Measurements from ENCODE around the gene COL25A1. TPM values are rescaled to one million over a fixed set of nuclear protein-coding genes. Genes with fewer than 3 reads are reported as not detected.

COL25A1 gene
- polyA plus RNA-seq, 1 donor, result 2.5 TPM

GRCh38 chr4:109128589-109128988, 173.9 kb downstream of the COL25A1 start:
- DNase-seq, result no peak
- H3K27me3 ChIP-seq (ENCODE audit: control insufficient read depth, insufficient read depth, low read length), result no peaks in the 10 kb centered on the region
- WGBS (ENCODE audit: insufficient coverage, low lambda C conversion rate), result 88% methylated on average over 1 of the region's 2 CpGs
- H3K27ac ChIP-seq (ENCODE audit: low read length), result no peak overlapping the region
- H3K9me3 ChIP-seq (ENCODE audit: control insufficient read depth, low read depth, low read length), result no peaks in the 10 kb centered on the region
- H3K4me3 ChIP-seq (ENCODE audit: low read length), result no peak overlapping the region
- H3K4me1 ChIP-seq (ENCODE audit: control insufficient read depth, insufficient read depth, low read length), result no peaks in the 10 kb centered on the region
- no peaks in the 10 kb centered on the region for H3K36me3 ChIP-seq (ENCODE audit: control insufficient read depth, insufficient read depth, low read length)

DNA sequence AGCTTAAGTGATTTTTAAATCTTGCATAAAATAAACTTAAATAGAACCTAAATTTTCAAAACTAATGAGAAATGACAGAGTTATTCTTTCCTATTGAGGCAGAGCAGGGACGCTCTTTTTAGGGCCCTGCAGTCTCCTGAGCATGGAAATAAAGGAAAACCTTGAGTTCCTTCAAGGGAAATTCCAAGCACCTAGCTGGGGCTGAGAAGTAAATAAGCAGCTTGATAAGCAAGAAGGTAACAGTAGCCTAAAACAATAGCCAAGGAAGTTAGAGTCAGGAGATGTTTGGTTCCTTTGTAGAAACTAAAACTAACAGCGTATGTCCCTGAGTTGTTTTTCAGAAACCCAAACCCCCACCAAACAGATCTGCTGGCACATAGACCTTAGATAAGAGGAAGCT, 174.6 kb downstream of the COL25A1 start:
- H3K27ac ChIP-seq (ENCODE audit: low read length), result no peak overlapping the region
- no CpG with 5 or more reads among the region's 2 CpGs for WGBS (ENCODE audit: insufficient coverage, low lambda C conversion rate)
- H3K4me3 ChIP-seq (ENCODE audit: low read length), result no peak overlapping the region
- DNase-seq, result no peak
- H3K27me3 ChIP-seq (ENCODE audit: control insufficient read depth, insufficient read depth, low read length), result no peaks in the 10 kb centered on the region
- H3K9me3 ChIP-seq (ENCODE audit: control insufficient read depth, low read depth, low read length), result no peaks in the 10 kb centered on the region
- H3K4me1 ChIP-seq (ENCODE audit: control insufficient read depth, insufficient read depth, low read length), result no peaks in the 10 kb centered on the region
- H3K36me3 ChIP-seq (ENCODE audit: control insufficient read depth, insufficient read depth, low read length), result no peaks in the 10 kb centered on the region

- H3K9me3 ChIP-seq (ENCODE audit: control insufficient read depth, low read depth, low read length), result no peaks in the 10 kb centered on the region
- H3K4me1 ChIP-seq (ENCODE audit: control insufficient read depth, insufficient read depth, low read length), result no peaks in the 10 kb centered on the region
- H3K27ac ChIP-seq (ENCODE audit: low read length), result no peak overlapping the region
- H3K4me3 ChIP-seq (ENCODE audit: low read length), result no peak overlapping the region
- WGBS (ENCODE audit: insufficient coverage, low lambda C conversion rate), result 81% methylated on average over 2 of the region's 2 CpGs
- H3K36me3 ChIP-seq (ENCODE audit: control insufficient read depth, insufficient read depth, low read length), result no peaks in the 10 kb centered on the region
- no peak for DNase-seq
- H3K27me3 ChIP-seq (ENCODE audit: control insufficient read depth, insufficient read depth, low read length), result no peaks in the 10 kb centered on the region
These were observed 175.6 kb downstream of the COL25A1 start for GRCh38 chr4:109126856-109127255.

DNA sequence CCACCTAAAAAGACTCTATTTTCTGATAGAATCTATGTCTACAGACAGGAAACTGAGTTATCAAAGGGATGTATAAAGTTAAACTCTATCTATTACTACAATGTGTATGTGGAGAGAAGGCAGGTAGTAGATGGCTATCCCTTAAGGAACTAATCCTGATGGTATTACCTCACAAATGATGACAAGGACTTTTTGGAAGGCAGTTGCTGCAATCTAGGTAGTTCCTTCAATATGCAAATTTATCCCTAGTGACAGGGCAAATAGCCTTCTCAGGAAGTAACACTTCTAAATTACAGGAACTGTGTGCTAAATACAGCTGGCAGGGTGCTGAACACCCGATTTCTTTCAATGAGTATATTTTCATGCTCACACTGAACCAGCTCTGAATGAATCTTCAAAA, 177.4 kb downstream of the COL25A1 start:
- Histone ChIP-seq H3K27ac (ENCODE audit: low read length) (no peak overlapping the region), H3K36me3 (ENCODE audit: control insufficient read depth, insufficient read depth, low read length) (no peaks in the 10 kb centered on the region), H3K27me3 (ENCODE audit: control insufficient read depth, insufficient read depth, low read length) (no peaks in the 10 kb centered on the region), H3K4me1 (ENCODE audit: control insufficient read depth, insufficient read depth, low read length) (no peaks in the 10 kb centered on the region), H3K4me3 (ENCODE audit: low read length) (no peak overlapping the region), H3K9me3 (ENCODE audit: control insufficient read depth, low read depth, low read length) (no peaks in the 10 kb centered on the region)
- no peak for DNase-seq
- 71% methylated on average over 1 of the region's 1 CpG for WGBS (ENCODE audit: insufficient coverage, low lambda C conversion rate)

GRCh38 chr4:109123951-109124350, 178.5 kb downstream of the COL25A1 start:
- H3K36me3 ChIP-seq (ENCODE audit: control insufficient read depth, insufficient read depth, low read length), result no peaks in the 10 kb centered on the region
- WGBS (ENCODE audit: insufficient coverage, low lambda C conversion rate), result 86% methylated on average over 1 of the region's 1 CpG
- no peaks in the 10 kb centered on the region for H3K9me3 ChIP-seq (ENCODE audit: control insufficient read depth, low read depth, low read length)
- H3K27me3 ChIP-seq (ENCODE audit: control insufficient read depth, insufficient read depth, low read length), result no peaks in the 10 kb centered on the region
- H3K27ac ChIP-seq (ENCODE audit: low read length), result no peak overlapping the region
- no peaks in the 10 kb centered on the region for H3K4me1 ChIP-seq (ENCODE audit: control insufficient read depth, insufficient read depth, low read length)
- no peak for DNase-seq
- no peak overlapping the region for H3K4me3 ChIP-seq (ENCODE audit: low read length)

- H3K27ac ChIP-seq (ENCODE audit: low read length), result no peak overlapping the region
- WGBS (ENCODE audit: insufficient coverage, low lambda C conversion rate), result no CpG with 5 or more reads among the region's 1 CpG
- no peaks in the 10 kb centered on the region for H3K4me1 ChIP-seq (ENCODE audit: control insufficient read depth, insufficient read depth, low read length)
- no peaks in the 10 kb centered on the region for H3K9me3 ChIP-seq (ENCODE audit: control insufficient read depth, low read depth, low read length)
- H3K4me3 ChIP-seq (ENCODE audit: low read length), result no peak overlapping the region
- no peaks in the 10 kb centered on the region for H3K27me3 ChIP-seq (ENCODE audit: control insufficient read depth, insufficient read depth, low read length)
- no peaks in the 10 kb centered on the region for H3K36me3 ChIP-seq (ENCODE audit: control insufficient read depth, insufficient read depth, low read length)
- DNase-seq, result no peak
These were observed 180.9 kb downstream of the COL25A1 start for GRCh38 chr4:109121561-109121960.

DNA sequence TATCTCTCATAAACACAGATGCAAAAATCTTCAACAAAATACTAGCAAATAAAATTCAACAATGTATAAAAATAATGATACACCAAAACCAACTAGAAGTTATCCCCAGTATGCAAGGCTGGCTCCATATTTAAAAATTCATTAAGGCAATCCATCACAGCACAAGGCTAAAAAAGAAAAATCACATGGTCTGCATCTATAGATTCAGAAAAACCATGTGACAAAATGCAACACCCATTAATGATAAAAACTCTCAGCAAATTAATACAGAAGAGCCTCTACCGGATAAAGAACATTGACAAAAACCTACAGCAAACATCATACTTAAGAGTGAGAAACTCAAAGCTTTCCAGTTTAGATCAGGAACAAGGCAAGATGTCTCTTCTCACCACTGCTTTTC, 182.6 kb downstream of the COL25A1 start:
- Histone ChIP-seq H3K27me3 (ENCODE audit: control insufficient read depth, insufficient read depth, low read length) (no peaks in the 10 kb centered on the region), H3K36me3 (ENCODE audit: control insufficient read depth, insufficient read depth, low read length) (no peaks in the 10 kb centered on the region), H3K9me3 (ENCODE audit: control insufficient read depth, low read depth, low read length) (no peaks in the 10 kb centered on the region), H3K4me3 (ENCODE audit: low read length) (no peak overlapping the region), H3K27ac (ENCODE audit: low read length) (no peak overlapping the region), H3K4me1 (ENCODE audit: control insufficient read depth, insufficient read depth, low read length) (no peaks in the 10 kb centered on the region)
- no CpG with 5 or more reads among the region's 1 CpG for WGBS (ENCODE audit: insufficient coverage, low lambda C conversion rate)
- DNase-seq, result no peak

GRCh38 chr4:109118635-109119034, 183.8 kb downstream of the COL25A1 start:
- 100% methylated on average over 1 of the region's 2 CpGs for WGBS (ENCODE audit: insufficient coverage, low lambda C conversion rate)
- no peak for DNase-seq

GRCh38 chr4:109114501-109114900, 188.0 kb downstream of the COL25A1 start:
- Histone ChIP-seq H3K27me3 (ENCODE audit: control insufficient read depth, insufficient read depth, low read length) (no peaks in the 10 kb centered on the region), H3K27ac (ENCODE audit: low read length) (no peak overlapping the region), H3K4me1 (ENCODE audit: control insufficient read depth, insufficient read depth, low read length) (no peaks in the 10 kb centered on the region), H3K4me3 (ENCODE audit: low read length) (no peak overlapping the region), H3K9me3 (ENCODE audit: control insufficient read depth, low read depth, low read length) (no peaks in the 10 kb centered on the region), H3K36me3 (ENCODE audit: control insufficient read depth, insufficient read depth, low read length) (no peaks in the 10 kb centered on the region)
- no CpG with 5 or more reads among the region's 3 CpGs for WGBS (ENCODE audit: insufficient coverage, low lambda C conversion rate)
- no peak for DNase-seq

More at GRCh38 chr4:109118635-109119034, 183.8 kb downstream of the COL25A1 start:
- H3K4me3 ChIP-seq (ENCODE audit: low read length), result no peak overlapping the region
- no peaks in the 10 kb centered on the region for H3K27me3 ChIP-seq (ENCODE audit: control insufficient read depth, insufficient read depth, low read length)
- no peak overlapping the region for H3K27ac ChIP-seq (ENCODE audit: low read length)
- no peaks in the 10 kb centered on the region for H3K4me1 ChIP-seq (ENCODE audit: control insufficient read depth, insufficient read depth, low read length)
- no peaks in the 10 kb centered on the region for H3K9me3 ChIP-seq (ENCODE audit: control insufficient read depth, low read depth, low read length)
- H3K36me3 ChIP-seq (ENCODE audit: control insufficient read depth, insufficient read depth, low read length), result no peaks in the 10 kb centered on the region

- WGBS (ENCODE audit: insufficient coverage, low lambda C conversion rate), result no CpG with 5 or more reads among the region's 2 CpGs
- DNase-seq, result no peak
- no peaks in the 10 kb centered on the region for H3K27me3 ChIP-seq (ENCODE audit: control insufficient read depth, insufficient read depth, low read length)
- no peak overlapping the region for H3K4me3 ChIP-seq (ENCODE audit: low read length)
- no peaks in the 10 kb centered on the region for H3K36me3 ChIP-seq (ENCODE audit: control insufficient read depth, insufficient read depth, low read length)
- H3K27ac ChIP-seq (ENCODE audit: low read length), result no peak overlapping the region
- no peaks in the 10 kb centered on the region for H3K9me3 ChIP-seq (ENCODE audit: control insufficient read depth, low read depth, low read length)
- H3K4me1 ChIP-seq (ENCODE audit: control insufficient read depth, insufficient read depth, low read length), result no peaks in the 10 kb centered on the region
These were observed 188.9 kb downstream of the COL25A1 start for GRCh38 chr4:109113521-109113920.

DNA sequence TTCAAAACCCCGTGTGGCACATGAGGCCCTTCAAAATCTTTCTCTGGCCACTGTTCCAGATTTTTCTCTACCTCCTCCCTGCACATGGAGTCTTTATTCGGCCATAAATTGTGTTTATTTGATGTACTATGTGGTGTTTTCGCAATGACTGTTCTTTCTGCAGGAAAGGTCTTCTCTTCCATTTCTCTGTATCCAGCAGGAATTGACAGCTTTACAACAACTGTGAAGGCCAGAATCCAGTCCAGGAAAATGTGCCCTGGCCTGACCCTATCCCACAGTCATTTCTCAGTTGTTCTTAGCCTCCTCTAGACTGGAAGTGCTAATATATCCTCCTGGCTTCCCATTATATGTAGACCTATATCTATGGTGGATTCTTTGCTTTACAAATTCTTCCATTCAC, 191.4 kb downstream of the COL25A1 start:
- Histone ChIP-seq H3K36me3 (ENCODE audit: control insufficient read depth, insufficient read depth, low read length) (no peaks in the 10 kb centered on the region), H3K27ac (ENCODE audit: low read length) (no peak overlapping the region), H3K27me3 (ENCODE audit: control insufficient read depth, insufficient read depth, low read length) (no peaks in the 10 kb centered on the region), H3K4me3 (ENCODE audit: low read length) (no peak overlapping the region), H3K9me3 (ENCODE audit: control insufficient read depth, low read depth, low read length) (no peaks in the 10 kb centered on the region), H3K4me1 (ENCODE audit: control insufficient read depth, insufficient read depth, low read length) (no peaks in the 10 kb centered on the region)
- WGBS (ENCODE audit: insufficient coverage, low lambda C conversion rate), result 83% methylated on average over 2 of the region's 3 CpGs
- DNase-seq, result no peak

Data from large intestine (tissue), 3 donors.